ENCODE results near the gene LUC7L3. TPM values are rescaled to one million over a fixed set of nuclear protein-coding genes. Genes with fewer than 3 reads are reported as not detected.

The LUC7L3 gene
- total and polyA plus RNA-seq, 2 of the 13 experiments (the other 11 are each of a cell fraction or from before 2014, with no cell fraction given) = 108 to 120 TPM

- TF ChIP-seq ZNF558 (CRISPR knock-in tag; IDR thresholded peaks at IDR 0.05; ENCODE audit: borderline replicate concordance) = peak; percentile 87; the same call in 1 of the 2 replicates
- TF ChIP-seq HOXA7 (CRISPR knock-in tag; IDR thresholded peaks at IDR 0.05) = no peak
- TF ChIP-seq MZF1 (CRISPR knock-in tag; IDR thresholded peaks at IDR 0.05; ENCODE audit: borderline replicate concordance) = no peak
- peak; percentile 90 for TF ChIP-seq AFF4 (CRISPR knock-in tag; IDR thresholded peaks at IDR 0.05)
- TF ChIP-seq FIP1L1 (IDR thresholded peaks at IDR 0.05; ENCODE audit: borderline replicate concordance, insufficient read depth, low read depth, low read length) = no peak; the same call in 1 of the 2 replicates
- peak; percentile 99 for TF ChIP-seq JUN (CRISPR knock-in tag; IDR thresholded peaks at IDR 0.05)
- peak; percentile 26; the same call in 1 of the 2 replicates for TF ChIP-seq BCL3 (CRISPR knock-in tag; IDR thresholded peaks at IDR 0.05)
- no peak for TF ChIP-seq CHD2 (IDR thresholded peaks at IDR 0.05; ENCODE audit: low read depth, low read length)
- TF ChIP-seq LBX2 (CRISPR knock-in tag; IDR thresholded peaks at IDR 0.05; ENCODE audit: borderline replicate concordance) = no peak
- peak; percentile 88 for TF ChIP-seq ZFP36L1 (CRISPR knock-in tag; IDR thresholded peaks at IDR 0.05)
- no peak; the same call in 1 of the 2 replicates for TF ChIP-seq AHR (CRISPR knock-in tag; IDR thresholded peaks at IDR 0.05)
- peak; percentile 42 for TF ChIP-seq MYPOP (CRISPR knock-in tag; IDR thresholded peaks at IDR 0.05)
- TF ChIP-seq ZNF264 (CRISPR knock-in tag; IDR thresholded peaks at IDR 0.05) = peak; percentile 92; the same call in 1 of the 2 replicates
- no peak for TF ChIP-seq EHMT2 (IDR thresholded peaks at IDR 0.05; ENCODE audit: borderline replicate concordance, low read depth, low read length)
- TF ChIP-seq MED1 (CRISPR knock-in tag; IDR thresholded peaks at IDR 0.05) = peak; percentile 96
- TF ChIP-seq ZNF547 (CRISPR knock-in tag; IDR thresholded peaks at IDR 0.05) = peak; percentile 20; the same call in 1 of the 2 replicates
- no peak for TF ChIP-seq HNRNPH1 (optimal IDR thresholded peaks at IDR 0.05; ENCODE audit: low read depth, low read length)
- no peak for TF ChIP-seq PRMT3 (CRISPR knock-in tag; IDR thresholded peaks at IDR 0.05; ENCODE audit: borderline replicate concordance, low read depth)
- peak; percentile 100 for TF ChIP-seq JUND (CRISPR knock-in tag; IDR thresholded peaks at IDR 0.05)
- no peak for TF ChIP-seq BCLAF1 (IDR thresholded peaks at IDR 0.05)
These were observed 32.8 kb upstream of the LUC7L3 start (continued) for GRCh38 chr17:50686494-50687199.
